SH-SY5Y (cell line): ENCODE results near the gene NME4.

Source experiments
- GATA2 ChIP-seq: IDR thresholded peaks from 2 replicates; pipeline ENCODE4 v1.6.1; 2011; ENCODE audit warnings: mild to moderate bottlenecking, low read depth, low read length
- GATA3 ChIP-seq: IDR thresholded peaks from 2 replicates; pipeline ENCODE4 v1.6.1; 2011; ENCODE audit warnings: low read depth, mild to moderate bottlenecking, low read length, moderate library complexity

The NME4 gene

GRCh38 chr16:425740-426114, 28.7 kb downstream of the NME4 start:
- TF ChIP-seq GATA2 (no peak), GATA3 (no peak)

- TF ChIP-seq GATA2 (no peak), GATA3 (no peak)
These were observed 29.3 kb downstream of the NME4 start for GRCh38 chr16:426115-426905.

GRCh38 chr16:426906-427249, 29.9 kb downstream of the NME4 start:
- TF ChIP-seq GATA3 (no peak), GATA2 (peak; percentile 43; the same call in 1 of the 2 replicates)

GRCh38 chr16:427250-427649, 30.3 kb downstream of the NME4 start:
- TF ChIP-seq GATA2 (no peak), GATA3 (no peak)

GRCh38 chr16:430904-431303, 33.9 kb downstream of the NME4 start:
- TF ChIP-seq GATA3 (no peak), GATA2 (no peak)

- TF ChIP-seq GATA3 (no peak), GATA2 (no peak)
These were observed 43.6 kb downstream of the NME4 start for GRCh38 chr16:440627-441026.

GRCh38 chr16:441447-441846, 44.4 kb downstream of the NME4 start:
- no peak for TF ChIP-seq GATA2
- TF ChIP-seq GATA3 = no peak

- no peak for TF ChIP-seq GATA2
- no peak for TF ChIP-seq GATA3
These were observed 46.0 kb downstream of the NME4 start for GRCh38 chr16:442976-443375.

- no peak for TF ChIP-seq GATA2
- TF ChIP-seq GATA3 = no peak
These were observed 47.0 kb downstream of the NME4 start for GRCh38 chr16:444027-444426.

- no peak for TF ChIP-seq GATA2
- no peak for TF ChIP-seq GATA3
These were observed 48.6 kb downstream of the NME4 start for GRCh38 chr16:445566-445965.
